ENCODE data around the gene TMEM140.

DNA sequence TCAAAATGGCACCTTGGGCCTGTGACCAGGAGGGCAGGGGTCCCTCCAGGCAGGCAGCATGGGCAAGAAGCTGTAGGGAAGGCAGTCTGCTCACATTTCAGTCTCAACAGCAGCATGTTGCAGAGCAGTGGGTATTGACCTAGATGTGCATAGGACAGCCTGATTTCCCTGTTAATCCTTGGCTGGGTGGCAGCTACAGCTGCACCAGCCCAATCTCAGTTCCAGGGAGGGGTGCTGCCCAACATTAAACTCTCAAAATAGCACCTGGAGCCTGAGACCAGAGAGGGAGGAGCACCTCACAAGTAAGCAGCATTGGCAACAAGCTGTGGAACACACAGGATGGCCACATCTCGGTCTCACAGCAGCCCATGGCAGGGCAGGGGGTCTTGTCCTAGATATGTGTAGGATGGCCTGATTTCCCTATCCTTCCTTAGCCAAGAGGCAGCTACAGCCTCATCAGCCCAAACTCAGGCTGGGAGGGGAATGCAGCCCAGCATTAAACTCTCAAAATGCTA lies 10.3 kb downstream of the TMEM140 start:
- TF ChIP-seq TBX2 (CRISPR knock-in tag; IDR thresholded peaks at IDR 0.05; ENCODE audit: borderline replicate concordance) (no peak), CEBPB (IDR thresholded peaks at IDR 0.05; ENCODE audit: borderline replicate concordance, low read depth, low read length) (no peak), USF2 (IDR thresholded peaks at IDR 0.05; ENCODE audit: low read depth, low read length) (no peak), USF2 (CRISPR knock-in tag; IDR thresholded peaks at IDR 0.05; ENCODE audit: borderline replicate concordance) (no peak), POLR2A (IDR thresholded peaks at IDR 0.05; ENCODE audit: insufficient read depth in 1 of 2, low read depth in 2 of 2, low read length in 2 of 2) (no peak), IRF9 (CRISPR knock-in tag; IDR thresholded peaks at IDR 0.05; ENCODE audit: borderline replicate concordance) (no peak), MXI1 (IDR thresholded peaks at IDR 0.05; ENCODE audit: borderline replicate concordance, low read depth, low read length) (no peak), BRD4 (CRISPR knock-in tag; IDR thresholded peaks at IDR 0.05) (no peak), KLF13 (CRISPR knock-in tag; IDR thresholded peaks at IDR 0.05) (no peak), CTCF (CRISPR knock-in tag; IDR thresholded peaks at IDR 0.05) (no peak), ZSCAN30 (CRISPR knock-in tag; IDR thresholded peaks at IDR 0.05) (no peak), CEBPG (CRISPR knock-in tag; IDR thresholded peaks at IDR 0.05) (no peak), ZC3H4 (CRISPR knock-in tag; IDR thresholded peaks at IDR 0.05; ENCODE audit: borderline replicate concordance) (no peak)
